ENCODE measurements around the gene USP36. TPM values are rescaled to one million over a fixed set of nuclear protein-coding genes. Genes with fewer than 3 reads are reported as not detected.
A peak's percentile ranks its signal among the peaks of the same experiment; 100 is the strongest.

USP36 gene
- total and polyA plus RNA-seq, 7 donors = 6.7 to 49.3 (median 25.5) TPM

- no peak for TF ChIP-seq POLR2AphosphoS5 (IDR thresholded peaks at IDR 0.05)
- TF ChIP-seq POLR2A (IDR thresholded peaks at IDR 0.05) = no peak
- no peak for TF ChIP-seq EP300 (IDR thresholded peaks at IDR 0.05)
- TF ChIP-seq CTCF (IDR thresholded peaks at IDR 0.05) = no peak
- Histone ChIP-seq H3K9me3 (no peaks in the 10 kb centered on the region), H3K27ac (peak overlapping the region; percentile 14 to 72 (median 52)), H3K27me3 (no peaks in the 10 kb centered on the region), H3K4me3 (no peak overlapping the region), H3K4me1 (peaks cover 0 to 41% (median 34%) of the 10 kb centered on the region in 4 donors), H3K36me3 (no peaks in the 10 kb centered on the region)
- intact Hi-C loops (cut with DNase I) = loop anchor here (5.0 kb wide), 1 partner anchor 39 kb away; no protein-coding TSS in a partner anchor
- 80 to 83% methylated on average over 12 of the region's 12 CpGs for WGBS, 2 donors
- DNase-seq = no peak
Measured at GRCh38 chr17:78746263-78746948, 94.2 kb downstream of the USP36 start.

Other genes with a start within 250 kb of the USP36 start
- gene CYTH1, start 58.5 kb downstream of the USP36 start, total RNA-seq = 10 to 100 TPM; 26.7 to 38.5 (median 35.2) TPM
- 10 to 100 TPM; 56.5 to 83.8 (median 64.3) TPM for gene CYTH1, start 58.5 kb downstream of the USP36 start, polyA plus RNA-seq
- gene CEP295NL, start 62.4 kb upstream of the USP36 start, total RNA-seq = 10 to 100 TPM in 1 of 4 donors, 1 to 10 TPM in 3; 1.3 to 13.8 (median 2.3) TPM
- gene CEP295NL, start 62.4 kb upstream of the USP36 start, polyA plus RNA-seq = under 1 TPM in 1 of 3 donors, not detected in 2; 0.89 TPM
- 100 to 1,000 TPM; 142 to 227 (median 151) TPM for gene TIMP2, start 84.6 kb upstream of the USP36 start, total RNA-seq
- 10 to 100 TPM; 16.4 to 58.8 (median 47.4) TPM for gene TIMP2, start 84.6 kb upstream of the USP36 start, polyA plus RNA-seq
- gene LGALS3BP, start 139.1 kb upstream of the USP36 start, total RNA-seq = 100 to 1,000 TPM; 134 to 277 (median 186) TPM
- 100 to 1,000 TPM in 2 of 3 donors, 10 to 100 TPM in 1; 92.5 to 415 (median 138) TPM for gene LGALS3BP, start 139.1 kb upstream of the USP36 start, polyA plus RNA-seq
- 10 to 100 TPM; 11.1 to 19.1 (median 13.4) TPM for gene CANT1, start 168.9 kb upstream of the USP36 start, total RNA-seq
- 100 to 1,000 TPM in 1 of 3 donors, 10 to 100 TPM in 2; 51.1 to 132 (median 60.3) TPM for gene CANT1, start 168.9 kb upstream of the USP36 start, polyA plus RNA-seq
- gene C1QTNF1, start 183.4 kb upstream of the USP36 start, total RNA-seq = 10 to 100 TPM; 14.8 to 31.4 (median 26.2) TPM
- 10 to 100 TPM in 1 of 3 donors, 1 to 10 TPM in 2; 1.4 to 34.6 (median 4.8) TPM for gene C1QTNF1, start 183.4 kb upstream of the USP36 start, polyA plus RNA-seq
- gene ENGASE, start 234.0 kb upstream of the USP36 start, total RNA-seq = 10 to 100 TPM; 14.3 to 26.3 (median 14.4) TPM
- gene ENGASE, start 234.0 kb upstream of the USP36 start, polyA plus RNA-seq = 10 to 100 TPM in 2 of 3 donors, 1 to 10 TPM in 1; 7.2 to 55.9 (median 10.6) TPM